Measurements from ENCODE around the gene MINK1.

MINK1 gene

GRCh38 chr17:4872786-4873185 is 39.6 kb downstream of the MINK1 start:
- no peak for DNase-seq (ENCODE audit: low spot score)

GRCh38 chr17:4877089-4877488 is 43.9 kb downstream of the MINK1 start:
- DNase-seq (ENCODE audit: low spot score), result no peak

- DNase-seq (ENCODE audit: low spot score), result no peak
Observed at GRCh38 chr17:4879601-4880000, 46.5 kb downstream of the MINK1 start.

- DNase-seq (ENCODE audit: low spot score), result no peak
Observed at GRCh38 chr17:4880857-4881256, 47.7 kb downstream of the MINK1 start.

- peak; percentile 68 for DNase-seq (ENCODE audit: low spot score)
Observed at GRCh38 chr17:4881761-4882555, 48.8 kb downstream of the MINK1 start.

GRCh38 chr17:4884489-4884888 is 51.3 kb downstream of the MINK1 start:
- no peak for DNase-seq (ENCODE audit: low spot score)

GRCh38 chr17:4886830-4887229 is 53.7 kb downstream of the MINK1 start:
- DNase-seq (ENCODE audit: low spot score), result no peak

- DNase-seq (ENCODE audit: low spot score), result no peak
Observed at GRCh38 chr17:4887581-4887980, 54.4 kb downstream of the MINK1 start.

GRCh38 chr17:4891411-4892410 is 58.6 kb downstream of the MINK1 start:
- DNase-seq (ENCODE audit: low spot score), result no peak

GRCh38 chr17:4892499-4893221 is 59.5 kb downstream of the MINK1 start:
- no peak for DNase-seq (ENCODE audit: low spot score)

GRCh38 chr17:4893272-4893671 is 60.1 kb downstream of the MINK1 start:
- no peak for DNase-seq (ENCODE audit: low spot score)

- DNase-seq (ENCODE audit: low spot score), result no peak
Observed at GRCh38 chr17:4893721-4894560, 60.8 kb downstream of the MINK1 start.

GRCh38 chr17:4895121-4895520 is 62.0 kb downstream of the MINK1 start:
- DNase-seq (ENCODE audit: low spot score), result no peak

- DNase-seq (ENCODE audit: low spot score), result peak; percentile 28
Observed at GRCh38 chr17:4895657-4896331, 62.7 kb downstream of the MINK1 start.

GRCh38 chr17:4896332-4897197 is 63.4 kb downstream of the MINK1 start:
- no peak for DNase-seq (ENCODE audit: low spot score)

GRCh38 chr17:4897198-4897687 is 64.1 kb downstream of the MINK1 start:
- no peak for DNase-seq (ENCODE audit: low spot score)

GRCh38 chr17:4897785-4898184 is 64.6 kb downstream of the MINK1 start:
- no peak for DNase-seq (ENCODE audit: low spot score)

GRCh38 chr17:4898351-4898750 is 65.2 kb downstream of the MINK1 start:
- no peak for DNase-seq (ENCODE audit: low spot score)

- DNase-seq (ENCODE audit: low spot score), result no peak
Observed at GRCh38 chr17:4898927-4899326, 65.8 kb downstream of the MINK1 start.

Data from HuH-7 (cell line).